ENCODE data around the gene RIC1.
"Not testable (repeated sequence)": the region's sequence is repeated elsewhere in the genome, so short reads cannot be mapped to it uniquely, and the experiment has no call there.

Gene RIC1

DNA sequence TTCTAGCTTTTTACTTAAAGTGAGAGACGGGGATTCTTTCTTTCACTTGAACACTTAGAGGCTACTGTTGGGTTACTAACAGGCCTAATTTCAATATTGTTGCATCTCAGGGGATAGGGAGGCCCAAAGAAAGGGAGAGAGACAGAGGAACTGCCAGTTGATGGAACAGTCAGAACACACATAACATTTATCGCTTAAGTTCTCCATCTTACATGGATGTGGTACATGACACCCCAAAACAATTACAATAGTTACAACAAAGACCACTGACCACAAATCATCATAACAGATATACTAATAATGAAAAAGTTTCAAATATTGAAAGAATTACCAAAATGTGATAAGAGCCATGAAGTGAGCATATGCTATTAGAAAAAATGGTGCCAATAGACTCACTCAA lies 4.3 kb upstream of the RIC1 start:
- no peaks in the 10 kb centered on the region for H3K27me3 ChIP-seq (ENCODE audit: control insufficient read depth in 1 of 2, insufficient read depth in 2 of 2, low read length in 2 of 2)
- no peak overlapping the region for H3K27ac ChIP-seq (ENCODE audit: low read depth, low read length)
- no peak overlapping the region for H3K4me3 ChIP-seq (ENCODE audit: low read depth in 1 of 2, low read length in 2 of 2)
- H3K9ac ChIP-seq (ENCODE audit: low read length) = no peak overlapping the region
- no peaks in the 10 kb centered on the region for H3K36me3 ChIP-seq (ENCODE audit: insufficient read depth, low read length)
- peaks cover 20% of the 10 kb centered on the region for H3K4me1 ChIP-seq (ENCODE audit: insufficient read depth, low read length)
- no peaks in the 10 kb centered on the region for H3K9me3 ChIP-seq (ENCODE audit: low read length)

DNA sequence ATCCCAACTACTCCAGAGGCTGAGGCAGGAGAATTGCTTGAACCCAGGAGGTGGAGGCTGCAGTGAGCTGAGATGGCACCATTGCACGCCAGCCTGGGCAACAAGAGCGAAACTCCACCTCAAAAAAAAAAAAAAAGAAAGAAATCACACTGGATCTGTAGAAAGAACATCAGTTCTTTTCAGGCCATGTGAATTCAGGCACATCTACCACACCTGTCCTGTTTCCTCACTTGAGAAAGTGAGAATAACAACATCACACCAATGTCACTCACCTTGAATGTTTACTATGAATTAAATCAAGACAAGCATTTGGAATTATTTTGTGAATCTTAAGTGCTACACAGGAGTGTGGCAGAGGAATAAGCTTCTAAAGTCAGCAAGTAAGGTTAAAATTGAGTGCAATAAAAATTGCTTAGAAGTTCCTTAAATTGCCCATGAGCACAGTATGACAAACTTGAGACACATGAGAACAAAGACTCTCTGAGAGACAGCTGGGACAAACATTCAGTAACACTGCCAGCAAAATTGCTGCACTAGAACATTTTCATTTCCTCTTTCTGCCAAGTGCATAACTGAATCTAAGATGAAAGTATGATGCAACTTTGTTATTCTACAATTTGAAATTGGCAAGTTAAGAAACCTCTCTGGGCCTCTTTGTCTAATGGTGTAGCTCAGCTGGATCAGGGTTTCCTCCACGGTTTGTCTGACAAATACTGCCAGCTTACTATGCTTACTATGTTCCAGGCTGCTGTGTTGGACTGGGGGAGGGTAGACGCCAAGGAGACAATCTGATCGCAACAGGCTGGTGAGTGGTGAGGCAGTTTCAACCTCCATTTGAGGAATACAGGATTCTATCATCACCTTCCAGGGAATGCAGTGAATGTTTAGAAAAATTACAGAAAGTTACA lies 1.9 kb upstream of the RIC1 start:
- H3K36me3 ChIP-seq (ENCODE audit: insufficient read depth, low read length) = no peaks in the 10 kb centered on the region
- peaks cover 25% of the 10 kb centered on the region for H3K4me1 ChIP-seq (ENCODE audit: insufficient read depth, low read length)
- no peaks in the 10 kb centered on the region for H3K27me3 ChIP-seq (ENCODE audit: control insufficient read depth in 1 of 2, insufficient read depth in 2 of 2, low read length in 2 of 2)
- peak overlapping the region; percentile 21 for H3K27ac ChIP-seq (ENCODE audit: low read depth, low read length)
- H3K4me3 ChIP-seq (ENCODE audit: low read depth in 1 of 2, low read length in 2 of 2) = peak overlapping the region in 1 of 2 donors; percentile 70
- no peaks in the 10 kb centered on the region for H3K9me3 ChIP-seq (ENCODE audit: low read length)
- no peak overlapping the region for H3K9ac ChIP-seq (ENCODE audit: low read length)

DNA sequence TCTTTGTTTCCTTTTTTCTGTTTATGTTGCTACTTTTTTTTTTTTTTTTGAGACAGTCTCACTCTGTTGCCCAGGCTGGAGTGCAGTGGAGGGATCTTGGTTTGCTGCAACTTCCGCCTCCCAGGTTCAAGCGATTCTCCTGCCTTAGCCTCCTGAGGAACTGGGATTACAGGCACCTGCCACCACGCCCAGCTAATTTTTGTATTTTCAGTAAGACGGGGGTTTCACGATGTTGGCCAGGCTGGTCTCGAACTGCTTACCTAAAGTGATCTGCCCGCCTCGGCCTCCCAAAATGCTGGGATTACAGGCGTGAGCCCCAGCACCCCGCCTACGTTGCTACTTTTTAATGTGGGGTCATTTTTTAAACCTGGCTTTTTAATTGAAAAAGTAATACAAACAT lies 1.2 kb upstream of the RIC1 start:
- H3K27ac ChIP-seq (ENCODE audit: low read depth, low read length) = peak overlapping the region; percentile 96

DNA sequence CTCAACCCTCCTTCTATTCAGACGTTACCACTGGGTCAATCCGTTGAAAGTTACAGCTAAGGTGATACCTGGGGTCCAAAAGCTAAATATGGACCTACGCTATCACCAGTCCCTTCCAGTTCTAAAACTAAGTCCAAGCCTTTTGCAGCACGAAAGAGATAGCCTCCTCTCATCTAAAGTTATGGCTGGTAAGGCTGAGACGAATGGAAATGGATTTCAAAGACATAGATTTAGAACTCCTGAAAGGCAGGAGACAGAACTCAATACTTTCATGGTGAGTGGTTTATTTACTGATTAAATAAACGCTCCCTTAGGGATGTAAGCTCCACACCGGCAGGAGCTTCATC lies 751 bp upstream of the RIC1 start:
- peak overlapping the region; percentile 70 to 100 for H3K4me3 ChIP-seq (ENCODE audit: low read depth in 1 of 2, low read length in 2 of 2)
- H3K9ac ChIP-seq (ENCODE audit: low read length) = peak overlapping the region; percentile 66
- peak overlapping the region; percentile 96 for H3K27ac ChIP-seq (ENCODE audit: low read depth, low read length)
- no peaks in the 10 kb centered on the region for H3K36me3 ChIP-seq (ENCODE audit: insufficient read depth, low read length)
- no peaks in the 10 kb centered on the region for H3K27me3 ChIP-seq (ENCODE audit: control insufficient read depth in 1 of 2, insufficient read depth in 2 of 2, low read length in 2 of 2)
- no peaks in the 10 kb centered on the region for H3K9me3 ChIP-seq (ENCODE audit: low read length)
- peaks cover 31% of the 10 kb centered on the region for H3K4me1 ChIP-seq (ENCODE audit: insufficient read depth, low read length)

More for the DNA sequence above, 1.2 kb upstream of the RIC1 start:
- peaks cover 31% of the 10 kb centered on the region for H3K4me1 ChIP-seq (ENCODE audit: insufficient read depth, low read length)
- not testable (repeated sequence) for H3K27me3 ChIP-seq (ENCODE audit: control insufficient read depth in 1 of 2, insufficient read depth in 2 of 2, low read length in 2 of 2); H3K9me3 ChIP-seq (ENCODE audit: low read length); H3K36me3 ChIP-seq (ENCODE audit: insufficient read depth, low read length)
- peak overlapping the region; percentile 70 to 100 for H3K4me3 ChIP-seq (ENCODE audit: low read depth in 1 of 2, low read length in 2 of 2)
- peak overlapping the region; percentile 66 for H3K9ac ChIP-seq (ENCODE audit: low read length)

DNA sequence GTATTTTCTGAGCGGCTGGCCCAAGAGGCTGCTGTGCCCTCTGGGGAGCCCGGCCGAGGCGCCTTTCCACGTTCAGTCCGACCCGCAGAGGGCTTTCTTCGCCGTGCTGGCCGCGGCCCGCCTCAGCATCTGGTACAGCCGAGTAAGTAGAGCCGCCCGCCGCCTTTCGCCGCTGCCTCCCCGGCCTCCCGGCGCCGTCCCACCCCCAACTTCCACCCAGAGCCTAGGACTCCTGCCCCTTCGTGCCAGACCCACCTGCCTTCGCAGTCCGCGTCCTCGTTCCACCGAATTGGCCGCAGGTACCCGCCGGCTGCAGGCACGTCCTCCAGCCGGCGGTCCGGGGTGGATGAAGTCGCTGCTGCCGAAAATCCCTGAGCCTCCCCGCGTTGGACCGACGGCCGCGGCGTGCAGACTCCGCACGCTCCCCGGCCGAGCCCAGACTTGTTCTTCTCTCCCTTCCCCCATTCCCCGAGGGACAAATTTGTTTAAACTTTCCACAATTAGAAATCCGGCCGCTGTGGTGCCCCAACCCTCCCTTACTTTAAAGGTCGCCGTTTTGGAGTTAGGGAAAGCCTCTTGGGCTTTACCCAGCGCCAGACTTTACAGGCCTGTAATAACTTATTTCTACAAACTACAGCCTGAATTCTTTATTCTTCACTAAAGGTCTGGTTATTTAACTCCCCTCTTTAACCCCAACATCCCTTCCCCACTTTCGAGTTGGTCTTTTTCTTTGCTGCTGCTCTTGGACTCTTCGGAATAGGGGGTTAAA lies 589 bp downstream of the RIC1 start:
- Histone ChIP-seq H3K4me1 (ENCODE audit: insufficient read depth, low read length) (peaks cover 31% of the 10 kb centered on the region), H3K9ac (ENCODE audit: low read length) (peak overlapping the region; percentile 55), H3K9me3 (ENCODE audit: low read length) (no peaks in the 10 kb centered on the region), H3K27me3 (ENCODE audit: control insufficient read depth in 1 of 2, insufficient read depth in 2 of 2, low read length in 2 of 2) (no peaks in the 10 kb centered on the region), H3K4me3 (ENCODE audit: low read depth in 1 of 2, low read length in 2 of 2) (peak overlapping the region; percentile 70 to 100), H3K27ac (ENCODE audit: low read depth, low read length) (peak overlapping the region; percentile 96), H3K36me3 (ENCODE audit: insufficient read depth, low read length) (no peaks in the 10 kb centered on the region)

DNA sequence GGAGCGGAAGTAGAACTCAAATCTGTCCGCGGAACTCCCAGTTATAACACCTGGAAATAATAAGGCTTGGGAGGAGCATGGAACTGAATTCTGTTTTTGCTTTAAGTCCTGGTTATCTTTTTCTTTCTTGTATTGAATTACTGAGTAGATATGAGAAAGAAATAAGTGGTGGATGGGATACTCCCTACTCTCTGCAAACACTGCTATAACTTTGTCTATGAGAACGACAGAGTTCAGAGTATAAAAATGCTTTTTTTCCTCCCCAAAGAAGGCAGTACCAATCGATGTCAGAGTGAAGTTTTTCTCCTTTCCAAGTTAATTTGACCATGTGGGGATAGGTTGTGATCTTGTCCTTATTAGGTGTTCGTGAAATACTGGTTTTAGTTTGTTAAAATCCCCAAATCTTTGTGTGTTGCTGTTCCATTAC lies 1.2 kb downstream of the RIC1 start:
- Histone ChIP-seq H3K4me3 (ENCODE audit: low read depth in 1 of 2, low read length in 2 of 2) (peak overlapping the region; percentile 70 to 100), H3K27ac (ENCODE audit: low read depth, low read length) (peak overlapping the region; percentile 96), H3K4me1 (ENCODE audit: insufficient read depth, low read length) (peaks cover 31% of the 10 kb centered on the region), H3K9ac (ENCODE audit: low read length) (peak overlapping the region; percentile 55), H3K27me3 (ENCODE audit: control insufficient read depth in 1 of 2, insufficient read depth in 2 of 2, low read length in 2 of 2) (no peaks in the 10 kb centered on the region), H3K36me3 (ENCODE audit: insufficient read depth, low read length) (no peaks in the 10 kb centered on the region), H3K9me3 (ENCODE audit: low read length) (no peaks in the 10 kb centered on the region)

DNA sequence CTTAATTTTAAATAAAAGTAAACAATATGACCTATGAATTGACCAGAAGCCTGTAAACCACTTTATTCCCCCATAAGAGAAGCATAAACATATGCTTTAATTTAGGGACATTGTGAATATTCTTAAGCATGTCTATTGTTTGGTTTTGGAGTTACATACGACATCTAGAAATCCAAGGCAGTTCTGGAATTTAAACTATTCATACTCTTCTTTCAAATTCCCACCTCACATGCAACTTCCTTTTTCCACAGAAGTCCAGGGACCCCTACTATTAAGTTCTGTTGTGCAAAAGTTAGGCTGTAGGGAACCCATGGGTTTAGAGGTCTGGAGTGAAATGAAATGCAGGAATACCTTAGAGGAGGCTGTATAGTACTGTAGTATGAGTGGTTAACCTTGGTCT lies 2.1 kb downstream of the RIC1 start:
- Histone ChIP-seq H3K9ac (ENCODE audit: low read length) (no peak overlapping the region), H3K4me3 (ENCODE audit: low read depth in 1 of 2, low read length in 2 of 2) (no peak overlapping the region), H3K36me3 (ENCODE audit: insufficient read depth, low read length) (no peaks in the 10 kb centered on the region), H3K9me3 (ENCODE audit: low read length) (no peaks in the 10 kb centered on the region), H3K27me3 (ENCODE audit: control insufficient read depth in 1 of 2, insufficient read depth in 2 of 2, low read length in 2 of 2) (no peaks in the 10 kb centered on the region), H3K27ac (ENCODE audit: low read depth, low read length) (no peak overlapping the region), H3K4me1 (ENCODE audit: insufficient read depth, low read length) (peaks cover 31% of the 10 kb centered on the region)

DNA sequence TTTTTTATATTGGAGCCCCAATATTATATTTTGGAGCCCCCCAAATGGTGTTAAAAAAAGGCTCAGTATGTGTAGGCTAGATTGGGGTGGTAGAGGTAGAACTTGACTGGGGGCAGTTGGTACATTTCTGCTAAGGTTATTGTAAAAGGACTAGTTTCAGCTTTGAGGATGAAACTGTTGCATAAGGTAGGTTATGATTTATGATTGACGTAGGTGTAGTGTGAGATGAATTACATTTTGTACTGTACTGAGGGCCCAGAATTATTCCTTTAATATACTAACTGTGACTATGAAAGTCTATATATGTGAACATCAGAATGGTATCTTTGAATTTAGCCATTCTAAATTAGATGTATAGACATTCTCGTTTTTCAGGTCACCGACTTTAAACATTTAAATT lies 3.6 kb downstream of the RIC1 start:
- Histone ChIP-seq H3K36me3 (ENCODE audit: insufficient read depth, low read length) (no peaks in the 10 kb centered on the region), H3K27me3 (ENCODE audit: control insufficient read depth in 1 of 2, insufficient read depth in 2 of 2, low read length in 2 of 2) (no peaks in the 10 kb centered on the region), H3K27ac (ENCODE audit: low read depth, low read length) (no peak overlapping the region), H3K4me1 (ENCODE audit: insufficient read depth, low read length) (peaks cover 21% of the 10 kb centered on the region), H3K4me3 (ENCODE audit: low read depth in 1 of 2, low read length in 2 of 2) (no peak overlapping the region), H3K9ac (ENCODE audit: low read length) (no peak overlapping the region), H3K9me3 (ENCODE audit: low read length) (no peaks in the 10 kb centered on the region)

DNA sequence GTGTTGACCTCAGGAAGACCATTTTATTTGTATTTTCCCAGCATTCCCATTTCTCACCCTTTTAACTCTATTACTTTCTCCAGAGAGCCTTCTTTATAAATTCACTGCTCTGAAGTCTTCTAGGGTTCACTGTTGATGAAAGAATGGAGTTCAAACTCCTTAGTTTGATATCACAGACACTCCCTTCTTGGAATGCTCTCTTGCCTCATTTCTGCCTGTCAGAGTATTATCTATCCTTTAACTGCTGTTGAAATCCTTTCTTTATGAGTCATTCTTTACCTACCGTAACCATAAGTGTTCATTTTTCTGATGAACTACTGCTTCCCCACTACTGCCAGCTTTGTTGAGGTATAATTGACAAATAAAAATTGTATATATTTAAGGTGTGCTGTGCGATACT lies 4.3 kb downstream of the RIC1 start:
- Histone ChIP-seq H3K4me3 (ENCODE audit: low read depth in 1 of 2, low read length in 2 of 2) (no peak overlapping the region), H3K4me1 (ENCODE audit: insufficient read depth, low read length) (peaks cover 15% of the 10 kb centered on the region), H3K27ac (ENCODE audit: low read depth, low read length) (no peak overlapping the region), H3K9me3 (ENCODE audit: low read length) (no peaks in the 10 kb centered on the region), H3K36me3 (ENCODE audit: insufficient read depth, low read length) (no peaks in the 10 kb centered on the region), H3K27me3 (ENCODE audit: control insufficient read depth in 1 of 2, insufficient read depth in 2 of 2, low read length in 2 of 2) (no peaks in the 10 kb centered on the region), H3K9ac (ENCODE audit: low read length) (no peak overlapping the region)

DNA sequence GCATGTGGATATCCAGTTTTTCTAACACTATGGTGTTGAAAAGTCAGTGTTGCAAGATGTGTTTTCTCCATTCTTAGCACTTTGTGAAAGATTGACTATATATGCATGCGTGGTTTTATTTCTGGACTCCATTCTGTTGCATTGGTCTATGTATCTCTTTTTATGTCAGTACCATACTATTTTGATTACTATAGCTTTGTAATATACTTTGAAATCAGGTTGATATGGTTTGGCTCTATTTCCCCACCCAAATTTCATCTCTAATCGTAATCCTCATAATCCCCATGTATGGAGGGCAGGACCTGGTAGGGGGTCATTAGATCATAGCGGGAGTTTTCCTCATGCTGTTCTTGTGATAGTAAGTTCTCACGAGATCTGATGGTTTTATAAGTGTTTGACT lies 6.5 kb downstream of the RIC1 start:
- Histone ChIP-seq H3K9me3 (ENCODE audit: low read length) (no peaks in the 10 kb centered on the region), H3K27me3 (ENCODE audit: control insufficient read depth in 1 of 2, insufficient read depth in 2 of 2, low read length in 2 of 2) (no peaks in the 10 kb centered on the region), H3K27ac (ENCODE audit: low read depth, low read length) (no peak overlapping the region), H3K36me3 (ENCODE audit: insufficient read depth, low read length) (no peaks in the 10 kb centered on the region), H3K4me1 (ENCODE audit: insufficient read depth, low read length) (peaks cover 15% of the 10 kb centered on the region), H3K4me3 (ENCODE audit: low read depth in 1 of 2, low read length in 2 of 2) (no peak overlapping the region), H3K9ac (ENCODE audit: low read length) (no peak overlapping the region)

DNA sequence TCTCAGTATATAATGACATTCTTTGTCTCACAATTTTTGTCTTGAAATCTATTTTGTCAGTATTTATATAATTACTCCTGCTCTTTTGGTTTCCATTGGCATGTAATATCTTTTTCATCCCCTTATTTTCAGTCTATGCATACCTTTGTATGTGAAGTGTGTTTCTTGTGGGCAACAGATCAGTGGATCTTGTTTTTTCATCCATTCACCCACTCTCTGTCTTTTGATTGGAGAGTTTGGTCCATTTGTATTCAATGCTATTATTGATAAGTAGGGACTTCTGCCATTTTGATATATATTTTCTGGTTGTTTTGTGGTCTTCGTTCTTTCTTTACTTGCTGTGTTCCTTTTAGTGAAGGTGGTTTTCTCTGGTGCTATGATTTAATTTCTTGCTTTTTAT lies 10.9 kb downstream of the RIC1 start:
- H3K9me3 ChIP-seq (ENCODE audit: low read length) = no peaks in the 10 kb centered on the region
- H3K4me1 ChIP-seq (ENCODE audit: insufficient read depth, low read length) = no peaks in the 10 kb centered on the region
- H3K4me3 ChIP-seq (ENCODE audit: low read depth in 1 of 2, low read length in 2 of 2) = no peak overlapping the region
- no peak overlapping the region for H3K9ac ChIP-seq (ENCODE audit: low read length)
- no peak overlapping the region for H3K27ac ChIP-seq (ENCODE audit: low read depth, low read length)
- no peaks in the 10 kb centered on the region for H3K36me3 ChIP-seq (ENCODE audit: insufficient read depth, low read length)
- no peaks in the 10 kb centered on the region for H3K27me3 ChIP-seq (ENCODE audit: control insufficient read depth in 1 of 2, insufficient read depth in 2 of 2, low read length in 2 of 2)

Data from muscle layer of colon (tissue), 2 donors.